HCT116 (cell line): ENCODE results near the gene GXYLT2. TPM values are rescaled to one million over a fixed set of nuclear protein-coding genes. Genes with fewer than 3 reads are reported as not detected.

Source experiments
- ATAC-seq: fragments of 200-7000 bp; cut with Tn5 transposase; 2 replicates; pipeline ENCODE4 v1.9.1; 2020; ENCODE audit warnings: mild to moderate bottlenecking, moderate library complexity
- BruUV-seq: library from RNA; stranded (reverse); fragments of 400-500 nt; replicated peaks from 2 replicates; lab custom pipeline; 2021; lab: Mats Ljungman, UMichigan
- CTCF ChIA-PET: fragments of 300-600 bp; sonication (Branson Sonifier 250); formaldehyde crosslinking; loops from one replicate; lab custom pipeline; 2021; ENCODE audit warnings: antibody characterized with exemption; lab: Charles Lee
- POLR2A ChIA-PET: fragments of 300-600, 350-600 bp; sonication (Branson Sonifier 250); formaldehyde crosslinking; loops from one replicate; lab custom pipeline; 2021; ENCODE audit warnings: antibody characterized with exemption; lab: Charles Lee
- RAD21 ChIA-PET, 2 experiments: fragments of 300-600 bp; sonication (Branson Sonifier 250); formaldehyde crosslinking; loops; one replicate each; lab custom pipeline; 2023; ENCODE audit warnings: low total read pairs in 2 of 2; ENCODE audit not compliant: uncharacterized antibody in 2 of 2, unreplicated experiment in 2 of 2, low non-redundant PET in 1 of 2; lab: Charles Lee
- DNase-seq: peaks from one replicate; pipeline ENCODE4 v3.0.0-alpha.2; 2010; ENCODE audit warnings: low read depth, low spot score
- H2AFZ ChIP-seq: fragments of 200-600 bp; shearing (Covaris generic), sonication (generic); 2 replicates; pipeline ENCODE4 v1.6.1; 2017; ENCODE audit warnings: low read depth, mixed run types, mixed read lengths, antibody characterized with exemption, low read length; ENCODE audit not compliant: poor library complexity, severe bottlenecking
- H3K27ac ChIP-seq: 2 replicates; pipeline ENCODE4 v1.5.1; 2012; ENCODE audit warnings: low read depth, low read length
- H3K27me3 ChIP-seq: fragments of 200-600 bp; sonication (generic); 2 replicates; pipeline ENCODE4 v1.6.1; 2016; ENCODE audit warnings: mixed run types, low read length, mixed read lengths; ENCODE audit not compliant: insufficient read depth
- H3K36me3 ChIP-seq, 2 experiments: fragments of 200-500 bp in 1 of 2; fragments of 200-600 bp in 1 of 2; sonication (Bioruptor generic) in 1 of 2; sonication (generic) in 1 of 2; 2 replicates each; pipeline versions ENCODE4 v1.5.1 to v1.6.1; 2014 to 2016; ENCODE audit warnings: low read length in 2 of 2, inconsistent platforms in 1 of 2, mixed read lengths in 1 of 2, mixed run types in 1 of 2; ENCODE audit not compliant: insufficient read depth in 2 of 2, control insufficient read depth in 1 of 2
- H3K4me1 ChIP-seq, 2 experiments: fragments of 200-600 bp in 1 of 2; sonication (generic) in 1 of 2; 2 replicates each; pipeline versions ENCODE4 v1.5.1 to v1.6.1; 2012 to 2017; ENCODE audit warnings: low read length in 2 of 2, inconsistent platforms in 1 of 2, mild to moderate bottlenecking in 1 of 2, mixed read lengths in 1 of 2, mixed run types in 1 of 2, moderate library complexity in 1 of 2; ENCODE audit not compliant: insufficient read depth in 2 of 2, control insufficient read depth in 1 of 2
- H3K4me2 ChIP-seq: fragments of 200-600 bp; sonication (generic); 2 replicates; pipeline ENCODE4 v1.6.1; 2017; ENCODE audit warnings: mixed run types, low read length, mixed read lengths
- H3K4me3 ChIP-seq, 2 experiments: fragments of 200-600 bp in 1 of 2; sonication (generic) in 1 of 2; replicated peaks in 1 of 2; 2 replicates each; pipeline ENCODE4 v1.5.1; 2011 to 2016; ENCODE audit warnings: low read length in 2 of 2, control low read depth in 1 of 2, low read depth in 1 of 2, mild to moderate bottlenecking in 1 of 2, mixed read lengths in 1 of 2, mixed run types in 1 of 2
- H3K79me2 ChIP-seq: fragments of 200-600 bp; sonication (generic); 2 replicates; pipeline ENCODE4 v1.6.1; 2017; ENCODE audit warnings: mild to moderate bottlenecking, mixed run types, low read length, moderate library complexity, mixed read lengths; ENCODE audit not compliant: insufficient read depth
- H3K9ac ChIP-seq: fragments of 200-600 bp; sonication (generic); 2 replicates; pipeline ENCODE4 v1.6.1; 2016; ENCODE audit warnings: low read length, mixed read lengths
- H3K9me2 ChIP-seq: fragments of 200-600 bp; sonication (generic), shearing (Covaris generic); 2 replicates; pipeline ENCODE4 v1.6.1; 2017; ENCODE audit warnings: mixed run types, mild to moderate bottlenecking, moderate library complexity; ENCODE audit not compliant: insufficient read depth
- H3K9me3 ChIP-seq, 2 experiments: fragments of 200-500 bp in 1 of 2; fragments of 200-600 bp in 1 of 2; sonication (Bioruptor generic) in 1 of 2; sonication (generic) in 1 of 2; 2 replicates each; pipeline ENCODE4 v1.6.1; 2014 to 2017; ENCODE audit warnings: low read length in 2 of 2, mixed read lengths in 2 of 2, inconsistent platforms in 1 of 2, low read depth in 1 of 2, mild to moderate bottlenecking in 1 of 2, mixed run types in 1 of 2, moderate library complexity in 1 of 2; ENCODE audit not compliant: control insufficient read depth in 1 of 2, insufficient read depth in 1 of 2
- H4K20me1 ChIP-seq: fragments of 200-600 bp; sonication (generic), shearing (Covaris generic); 2 replicates; pipeline ENCODE4 v1.6.1; 2017; ENCODE audit warnings: mixed run types, mild to moderate bottlenecking, moderate library complexity; ENCODE audit not compliant: insufficient read depth
- CBX3 ChIP-seq: IDR thresholded peaks from 2 replicates; pipeline ENCODE4 v1.6.1; 2012; ENCODE audit warnings: low read depth
- EZH2 ChIP-seq: fragments of 200-600 bp; sonication (generic); IDR thresholded peaks from 2 replicates; pipeline ENCODE4 v1.6.1; 2017; ENCODE audit warnings: antibody characterized with exemption, mixed run types
- JUND ChIP-seq: IDR thresholded peaks from 2 replicates; pipeline ENCODE4 v1.6.1; 2012
- SP1 ChIP-seq: IDR thresholded peaks from 2 replicates; pipeline ENCODE4 v1.6.1; 2012; ENCODE audit warnings: low read depth
- intact Hi-C: fragments of 100-400 bp; cut with micrococcal nuclease; formaldehyde crosslinking; loops from 2 replicates; pipeline ENCODE4 v1.10.0; 2022
- total RNA-seq: library from RNA; stranded (reverse); gene quantifications from one replicate; pipeline ENCODE4 v1.2.1, GENCODE V29; 2021; ENCODE audit not compliant: unreplicated experiment
- TF ChIP-seq, protein P1 (sequence below): IDR thresholded peaks from 2 replicates; pipeline ENCODE4 v1.6.1; 2012; ENCODE audit warnings: low read depth

GXYLT2 gene
- total RNA-seq, 1 experiment from 2014 or later, result 5.6 TPM

DNA sequence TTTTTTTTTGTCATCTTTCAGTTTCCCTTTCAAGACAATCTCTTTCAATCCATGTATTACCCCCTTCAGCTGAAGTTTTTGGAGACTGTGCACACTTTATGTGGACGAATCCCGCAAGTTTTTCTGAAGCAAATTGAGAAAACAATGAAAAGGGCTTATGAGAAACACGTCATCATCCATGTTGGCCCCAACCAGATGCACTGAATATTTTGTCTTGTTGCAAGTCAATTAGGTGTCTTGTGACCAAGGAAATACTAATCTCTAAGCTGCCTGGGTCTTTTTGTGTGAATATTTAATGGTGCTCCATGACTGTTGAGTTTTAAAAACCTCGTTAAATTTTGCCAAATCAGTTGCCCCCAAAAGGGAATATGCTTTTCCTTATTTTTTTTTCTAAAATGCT lies 87.1 kb downstream of the GXYLT2 start:
- H2AFZ ChIP-seq, result no peak overlapping the region
- H3K4me1 ChIP-seq, result no peaks in the 10 kb centered on the region; a peak in 2 of 4 replicates
- H3K9ac ChIP-seq, result no peak overlapping the region
- TF ChIP-seq EZH2, result no peak
- TF ChIP-seq, protein P1, sequence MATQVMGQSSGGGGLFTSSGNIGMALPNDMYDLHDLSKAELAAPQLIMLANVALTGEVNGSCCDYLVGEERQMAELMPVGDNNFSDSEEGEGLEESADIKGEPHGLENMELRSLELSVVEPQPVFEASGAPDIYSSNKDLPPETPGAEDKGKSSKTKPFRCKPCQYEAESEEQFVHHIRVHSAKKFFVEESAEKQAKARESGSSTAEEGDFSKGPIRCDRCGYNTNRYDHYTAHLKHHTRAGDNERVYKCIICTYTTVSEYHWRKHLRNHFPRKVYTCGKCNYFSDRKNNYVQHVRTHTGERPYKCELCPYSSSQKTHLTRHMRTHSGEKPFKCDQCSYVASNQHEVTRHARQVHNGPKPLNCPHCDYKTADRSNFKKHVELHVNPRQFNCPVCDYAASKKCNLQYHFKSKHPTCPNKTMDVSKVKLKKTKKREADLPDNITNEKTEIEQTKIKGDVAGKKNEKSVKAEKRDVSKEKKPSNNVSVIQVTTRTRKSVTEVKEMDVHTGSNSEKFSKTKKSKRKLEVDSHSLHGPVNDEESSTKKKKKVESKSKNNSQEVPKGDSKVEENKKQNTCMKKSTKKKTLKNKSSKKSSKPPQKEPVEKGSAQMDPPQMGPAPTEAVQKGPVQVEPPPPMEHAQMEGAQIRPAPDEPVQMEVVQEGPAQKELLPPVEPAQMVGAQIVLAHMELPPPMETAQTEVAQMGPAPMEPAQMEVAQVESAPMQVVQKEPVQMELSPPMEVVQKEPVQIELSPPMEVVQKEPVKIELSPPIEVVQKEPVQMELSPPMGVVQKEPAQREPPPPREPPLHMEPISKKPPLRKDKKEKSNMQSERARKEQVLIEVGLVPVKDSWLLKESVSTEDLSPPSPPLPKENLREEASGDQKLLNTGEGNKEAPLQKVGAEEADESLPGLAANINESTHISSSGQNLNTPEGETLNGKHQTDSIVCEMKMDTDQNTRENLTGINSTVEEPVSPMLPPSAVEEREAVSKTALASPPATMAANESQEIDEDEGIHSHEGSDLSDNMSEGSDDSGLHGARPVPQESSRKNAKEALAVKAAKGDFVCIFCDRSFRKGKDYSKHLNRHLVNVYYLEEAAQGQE, result no peak
- no peak for ATAC-seq
- no peak overlapping the region for H3K4me2 ChIP-seq
- no TSS peak for BruUV-seq
- no peak for DNase-seq
- POLR2A ChIA-PET, result interaction anchor here (0.7 kb wide), 1 partner anchor 28 kb away, joined by 3 read pairs; no protein-coding TSS in a partner anchor
- no peaks in the 10 kb centered on the region for H3K27me3 ChIP-seq
- H3K36me3 ChIP-seq, result no peaks in the 10 kb centered on the region
- H3K9me3 ChIP-seq, result no peaks in the 10 kb centered on the region
- no peak overlapping the region for H3K4me3 ChIP-seq
- no peaks in the 10 kb centered on the region for H4K20me1 ChIP-seq
- H3K79me2 ChIP-seq, result no peaks in the 10 kb centered on the region
- no peak overlapping the region for H3K27ac ChIP-seq
- no peaks in the 10 kb centered on the region for H3K9me2 ChIP-seq
- RAD21 ChIA-PET, result no interaction called here
- intact Hi-C loops, result no loop called here
- CTCF ChIA-PET, result no interaction called here

GRCh38 chr3:72976281-72976741 lies 88.5 kb downstream of the GXYLT2 start:
- RAD21 ChIA-PET, result no interaction called here
- TF ChIP-seq SP1, result no peak
- TF ChIP-seq CBX3, result no peak
- TF ChIP-seq JUND, result no peak
- no peak for TF ChIP-seq EZH2
- TF ChIP-seq, all 23 proteins: peak for 0
- ChIA-PET CTCF (no interaction called here), POLR2A (no interaction called here)
- intact Hi-C loops, result no loop called here
- Histone ChIP-seq H4K20me1 (no peaks in the 10 kb centered on the region), H3K79me2 (no peaks in the 10 kb centered on the region), H3K4me2 (no peak overlapping the region), H2AFZ (no peak overlapping the region), H3K4me3 (no peak overlapping the region), H3K36me3 (no peaks in the 10 kb centered on the region), H3K9me2 (no peaks in the 10 kb centered on the region), H3K27me3 (no peaks in the 10 kb centered on the region), H3K9ac (no peak overlapping the region), H3K4me1 (no peaks in the 10 kb centered on the region; a peak in 2 of 4 replicates), H3K27ac (no peak overlapping the region), H3K9me3 (no peaks in the 10 kb centered on the region)
- no TSS peak for BruUV-seq
- no peak for ATAC-seq
- DNase-seq, result no peak
